ENCODE results near the gene UBL4A. TPM values are rescaled to one million over a fixed set of nuclear protein-coding genes. Genes with fewer than 3 reads are reported as not detected.
A peak's percentile ranks its signal among the peaks of the same experiment; 100 is the strongest.

The UBL4A gene
- total and polyA plus RNA-seq, 4 donors, result 21.3 to 39.6 (median 30.6) TPM

- peak overlapping the region in 1 of 2 donors; percentile 77 for H3K9ac ChIP-seq (ENCODE audit: insufficient read depth in 1 of 2, low read length in 2 of 2)
- 4 to 22% methylated on average over 12 to 15 of the region's 15 CpGs for WGBS, 2 donors
- peak; percentile 32 for TF ChIP-seq CTCF (IDR thresholded peaks at IDR 0.05; ENCODE audit: control extremely low read depth, extremely low read depth)
Observed at GRCh38 chrX:154526901-154527675, 40.7 kb upstream of the UBL4A start.

GRCh38 chrX:154525606-154526490, 39.4 kb upstream of the UBL4A start:
- peak in 1 of 3 donors; percentile 40 for DNase-seq
- no peak overlapping the region for H3K4me3 ChIP-seq
- no peak for ATAC-seq (ENCODE audit: insufficient read depth, low FRiP score)
- no peaks in the 10 kb centered on the region for H3K36me3 ChIP-seq (ENCODE audit: control insufficient read depth in 4 of 4, insufficient read depth in 4 of 4, low read length in 4 of 4)
- TF ChIP-seq CTCF (IDR thresholded peaks at IDR 0.05; ENCODE audit: control extremely low read depth, extremely low read depth), result no peak
- no peak overlapping the region for H3K27ac ChIP-seq (ENCODE audit: low read depth in 1 of 2, low read length in 1 of 2)
- H3K4me1 ChIP-seq (ENCODE audit: control insufficient read depth in 5 of 5, insufficient read depth in 5 of 5, low read length in 5 of 5), result peaks cover 0 to 8% (median 3%) of the 10 kb centered on the region in 5 donors
- 61 to 77% methylated on average over 14 of the region's 14 CpGs for WGBS, 2 donors
- H3K9me3 ChIP-seq (ENCODE audit: control insufficient read depth in 4 of 4, insufficient read depth in 3 of 4, low read length in 3 of 4), result no peaks in the 10 kb centered on the region
- H3K9ac ChIP-seq (ENCODE audit: insufficient read depth in 1 of 2, low read length in 2 of 2), result peak overlapping the region in 1 of 2 donors; percentile 9
- H3K27me3 ChIP-seq (ENCODE audit: control insufficient read depth in 3 of 3, insufficient read depth in 3 of 3, low read length in 2 of 3), result no peaks in the 10 kb centered on the region

More at GRCh38 chrX:154526901-154527675, 40.7 kb upstream of the UBL4A start:
- ATAC-seq (ENCODE audit: insufficient read depth, low FRiP score) (peak; percentile 80), DNase-seq (peak; percentile 93 to 96 (median 94))
- Histone ChIP-seq H3K4me3 (no peak overlapping the region), H3K27me3 (ENCODE audit: control insufficient read depth in 3 of 3, insufficient read depth in 3 of 3, low read length in 2 of 3) (no peaks in the 10 kb centered on the region), H3K36me3 (ENCODE audit: control insufficient read depth in 4 of 4, insufficient read depth in 4 of 4, low read length in 4 of 4) (peaks cover 0 to under 1% (median 0%) of the 10 kb centered on the region in 4 donors), H3K9me3 (ENCODE audit: control insufficient read depth in 4 of 4, insufficient read depth in 3 of 4, low read length in 3 of 4) (no peaks in the 10 kb centered on the region), H3K4me1 (ENCODE audit: control insufficient read depth in 5 of 5, insufficient read depth in 5 of 5, low read length in 5 of 5) (peaks cover 0 to 8% (median 3%) of the 10 kb centered on the region in 5 donors), H3K27ac (ENCODE audit: low read depth in 1 of 2, low read length in 1 of 2) (peak overlapping the region; percentile 47 to 83)

GRCh38 chrX:154519389-154519788, 33.0 kb upstream of the UBL4A start:
- no peak for TF ChIP-seq CTCF (IDR thresholded peaks at IDR 0.05; ENCODE audit: control extremely low read depth, extremely low read depth)
- H3K4me1 ChIP-seq (ENCODE audit: control insufficient read depth in 5 of 5, insufficient read depth in 5 of 5, low read length in 5 of 5), result peaks cover 0 to 15% (median 4%) of the 10 kb centered on the region in 5 donors
- peaks cover 0 to 5% (median 0%) of the 10 kb centered on the region in 4 donors for H3K9me3 ChIP-seq (ENCODE audit: control insufficient read depth in 4 of 4, insufficient read depth in 3 of 4, low read length in 3 of 4)
- H3K9ac ChIP-seq (ENCODE audit: insufficient read depth in 1 of 2, low read length in 2 of 2), result peak overlapping the region in 1 of 2 donors; percentile 32
- no peak overlapping the region for H3K4me3 ChIP-seq
- DNase-seq, result no peak
- no peaks in the 10 kb centered on the region for H3K36me3 ChIP-seq (ENCODE audit: control insufficient read depth in 4 of 4, insufficient read depth in 4 of 4, low read length in 4 of 4)
- WGBS, 2 donors, result 90 to 95% methylated on average over 5 to 8 of the region's 8 CpGs
- H3K27ac ChIP-seq (ENCODE audit: low read depth in 1 of 2, low read length in 1 of 2), result no peak overlapping the region
- ATAC-seq (ENCODE audit: insufficient read depth, low FRiP score), result no peak
- no peaks in the 10 kb centered on the region for H3K27me3 ChIP-seq (ENCODE audit: control insufficient read depth in 3 of 3, insufficient read depth in 3 of 3, low read length in 2 of 3)
